Loucy (cell line): Measurements from ENCODE around the gene RBM33.

ENCODE experiments used
- CTCF ChIP-seq: fragments of 200-600 bp; sonication (generic); conservative IDR thresholded peaks from 2 replicates; pipeline ENCODE4 v1.5.1; 2014; ENCODE audit warnings: mild to moderate bottlenecking, antibody characterized with exemption, low read length
- EZH2phosphoT487 ChIP-seq: fragments of 200-600 bp; IDR thresholded peaks from 2 replicates; pipeline ENCODE4 v1.6.1; 2018; ENCODE audit warnings: antibody characterized with exemption, mild to moderate bottlenecking, moderate library complexity, borderline replicate concordance

- TF ChIP-seq CTCF (no peak), EZH2phosphoT487 (no peak)
Measured at GRCh38 chr7:155813125-155813524, 168.7 kb downstream of the RBM33 start.
